Heart left ventricle (tissue), 16 donors: ENCODE results near the gene EXOC8. TPM values are rescaled to one million over a fixed set of nuclear protein-coding genes. Genes with fewer than 3 reads are reported as not detected.

Experiments
- ATAC-seq, 4 donors: fragments of 200-7000 bp; cut with Tn5 transposase; one replicate each; pipeline ENCODE4 v1.9.1; 2020 to 2022; ENCODE audit warnings: moderate library complexity in 4 of 4, mild to moderate bottlenecking in 3 of 4, moderate number of reproducible peaks in 1 of 4
- DNase-seq, 5 donors: peaks; one replicate each; pipeline ENCODE4 v3.0.0-alpha.2; 2020
- H3K27ac ChIP-seq, 12 donors: fragments of 200-600 bp; sonication (generic) in 4 of 12; one replicate each; pipeline versions ENCODE4 v1.5.0 to v1.8.0; 2016 to 2022; ENCODE audit warnings: mild to moderate bottlenecking in 2 of 12
- H3K27me3 ChIP-seq, 9 donors: fragments of 200-600 bp; sonication (generic) in 2 of 9; one replicate each; pipeline versions ENCODE4 v1.5.1 to v1.8.0; 2016 to 2022; ENCODE audit warnings: mild to moderate bottlenecking in 3 of 9
- H3K36me3 ChIP-seq, 9 donors: fragments of 200-600 bp; sonication (generic) in 2 of 9; one replicate each; pipeline versions ENCODE4 v1.5.0 to v1.8.0; 2018 to 2022; ENCODE audit warnings: mild to moderate bottlenecking in 2 of 9
- H3K4me1 ChIP-seq, 12 donors: fragments of 200-600 bp; sonication (generic) in 4 of 12; one replicate each; pipeline versions ENCODE4 v1.5.0 to v1.8.0; 2016 to 2022; ENCODE audit warnings: mild to moderate bottlenecking in 3 of 12
- H3K4me3 ChIP-seq, 12 donors: fragments of 200-600 bp; sonication (generic) in 4 of 12; one replicate each; pipeline versions ENCODE4 v1.5.0 to v1.8.0; 2017 to 2022; ENCODE audit warnings: mild to moderate bottlenecking in 9 of 12, moderate library complexity in 4 of 12
- H3K9me3 ChIP-seq, 12 donors: fragments of 200-600 bp; sonication (generic) in 4 of 12; one replicate each; pipeline versions ENCODE4 v1.5.0 to v1.8.0; 2016 to 2022; ENCODE audit warnings: mild to moderate bottlenecking in 1 of 12
- POLR2A ChIP-seq, 2 donors: fragments of 450-650 bp; IDR thresholded peaks; one replicate each; pipeline ENCODE4 v1.6.1; 2017; ENCODE audit warnings: antibody characterized with exemption in 2 of 2, mild to moderate bottlenecking in 2 of 2, moderate library complexity in 2 of 2
- WGBS, 4 donors: extraction: QIAGEN DNeasy Blood & Tissue Kit in 2 of 4; methylation state at CpG; one replicate each; pipeline versions ENCODE4 v1.1.5 to v1.1.7; 2013 to 2018; 5-methylcytosine and 5-hydroxymethylcytosine counted together
- intact Hi-C, 10 donors: fragments of 100-400 bp; cut with DNase I; formaldehyde crosslinking; loops; one replicate each; pipeline versions ENCODE4 v1.11.1 to v1.14.2; 2022
- polyA plus RNA-seq, 2 donors: library from polyadenylated mRNA; stranded (reverse); fragments of 200-250 nt; gene quantifications; one replicate each; pipeline ENCODE4 v1.2.3, GENCODE V29; 2013
- total RNA-seq, 9 donors: library from RNA; depleted of rRNA in 2 of 9; stranded (reverse); fragments of >200 nt in 2 of 9; fragmentation: NEBNext Ultra II Directional in 3 of 9; extraction: Animal tissue kit (Norgen Biotek cat#: 25700) in 3 of 9; gene quantifications; one replicate each; pipeline versions ENCODE4 v1.1.0 to v1.2.4, GENCODE V29; 2016 to 2023
- TF ChIP-seq, protein P1 (sequence below), 12 donors: fragments of 200-600 bp; sonication (generic) in 4 of 12; IDR thresholded peaks; one replicate each; pipeline versions ENCODE4 v1.5.0 to v1.8.0; 2018 to 2022; ENCODE audit warnings: antibody characterized with exemption in 12 of 12, mild to moderate bottlenecking in 5 of 12
- donor health status: ischemic (EF 13 %, LVEDD 7.1; RV severe dilation, severe dysfunction).
- donor health status: healthy with polysubstance abuse.
- donor health status: DM: no; HTN: yes; CAD: no.
- donor health status: DM: no; HTN: no; CAD: no.
- donor health status: ischemic (EF 25% LVEDD 6.9; RV normal size, moderate dysfunction).
- donor health status: ischemic (EF 25% LVEDD 5.7; RV mildly dilated, moderate dysfunction).
- donor health status: healthy.
- donor health status: DM: yes; HTN: yes; CAD: no.
- donor health status: ischemic (EF 35%, LVEDD 5.7; RV mildly dilated, moderate dysfunction).
- donor health status: nonischemic (EF 11% LVEDD 7.7; RV severe dilation, severe dysfunction).
- donor health status: DM: yes; HTN: yes; CAD: no.
- donor health status: PGD.
- donor health status: ischemic (EF 29% LVEDD 5.4; RV normal size, mild dysfunction).
- donor health status: nonischemic (EF 23%, LVEDD 6.1; RV moderate dilation, normal function).

EXOC8 gene
- total and polyA plus RNA-seq, 11 donors, result 3.7 to 14.8 (median 12.2) TPM

DNA sequence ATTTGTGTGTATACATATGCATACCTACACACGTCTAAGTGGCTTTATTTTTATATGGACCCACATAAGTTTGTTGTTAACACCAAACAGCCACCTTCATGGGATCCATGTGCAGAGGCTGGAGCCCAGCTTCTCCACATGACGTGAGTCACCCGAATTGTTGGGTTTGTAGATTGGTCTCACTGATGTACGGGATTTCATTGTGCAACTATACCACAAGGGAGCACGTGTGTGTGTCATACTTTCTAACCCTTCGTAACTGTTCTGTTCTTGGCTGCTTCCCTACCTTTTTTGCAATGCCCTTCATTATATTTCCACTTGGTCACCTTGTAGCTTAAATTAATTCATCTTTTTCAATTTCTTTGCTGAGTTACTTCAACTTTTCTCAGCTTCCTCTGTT is 21.5 kb upstream of the EXOC8 start:
- no peaks in the 10 kb centered on the region for H3K27me3 ChIP-seq
- 65 to 74% (median 67%) methylated on average over 6 of the region's 6 CpGs for WGBS, 4 donors
- intact Hi-C loops, result loop anchor here (1.0 to 10.0 kb wide), 11 partner anchors 58 to 243 kb away; partner anchors contain the start of genes EGLN1 (in 3 of the 10) and TSNAX (in 1 of the 10)
- no peak overlapping the region for H3K4me3 ChIP-seq
- TF ChIP-seq, protein P1, sequence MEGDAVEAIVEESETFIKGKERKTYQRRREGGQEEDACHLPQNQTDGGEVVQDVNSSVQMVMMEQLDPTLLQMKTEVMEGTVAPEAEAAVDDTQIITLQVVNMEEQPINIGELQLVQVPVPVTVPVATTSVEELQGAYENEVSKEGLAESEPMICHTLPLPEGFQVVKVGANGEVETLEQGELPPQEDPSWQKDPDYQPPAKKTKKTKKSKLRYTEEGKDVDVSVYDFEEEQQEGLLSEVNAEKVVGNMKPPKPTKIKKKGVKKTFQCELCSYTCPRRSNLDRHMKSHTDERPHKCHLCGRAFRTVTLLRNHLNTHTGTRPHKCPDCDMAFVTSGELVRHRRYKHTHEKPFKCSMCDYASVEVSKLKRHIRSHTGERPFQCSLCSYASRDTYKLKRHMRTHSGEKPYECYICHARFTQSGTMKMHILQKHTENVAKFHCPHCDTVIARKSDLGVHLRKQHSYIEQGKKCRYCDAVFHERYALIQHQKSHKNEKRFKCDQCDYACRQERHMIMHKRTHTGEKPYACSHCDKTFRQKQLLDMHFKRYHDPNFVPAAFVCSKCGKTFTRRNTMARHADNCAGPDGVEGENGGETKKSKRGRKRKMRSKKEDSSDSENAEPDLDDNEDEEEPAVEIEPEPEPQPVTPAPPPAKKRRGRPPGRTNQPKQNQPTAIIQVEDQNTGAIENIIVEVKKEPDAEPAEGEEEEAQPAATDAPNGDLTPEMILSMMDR (IDR thresholded peaks at IDR 0.05), result no peak
- no peak for TF ChIP-seq POLR2A (IDR thresholded peaks at IDR 0.05)
- no peak overlapping the region for H3K27ac ChIP-seq
- ATAC-seq, result peak in 2 of 4 donors; percentile 63 to 67
- H3K4me1 ChIP-seq, result peaks cover 0 to 25% (median 9%) of the 10 kb centered on the region in 12 donors
- peaks cover 0 to 41% (median 5%) of the 10 kb centered on the region in 9 donors for H3K36me3 ChIP-seq
- peak in 2 of 5 donors; percentile 30 to 51 for DNase-seq
- no peaks in the 10 kb centered on the region for H3K9me3 ChIP-seq

DNA sequence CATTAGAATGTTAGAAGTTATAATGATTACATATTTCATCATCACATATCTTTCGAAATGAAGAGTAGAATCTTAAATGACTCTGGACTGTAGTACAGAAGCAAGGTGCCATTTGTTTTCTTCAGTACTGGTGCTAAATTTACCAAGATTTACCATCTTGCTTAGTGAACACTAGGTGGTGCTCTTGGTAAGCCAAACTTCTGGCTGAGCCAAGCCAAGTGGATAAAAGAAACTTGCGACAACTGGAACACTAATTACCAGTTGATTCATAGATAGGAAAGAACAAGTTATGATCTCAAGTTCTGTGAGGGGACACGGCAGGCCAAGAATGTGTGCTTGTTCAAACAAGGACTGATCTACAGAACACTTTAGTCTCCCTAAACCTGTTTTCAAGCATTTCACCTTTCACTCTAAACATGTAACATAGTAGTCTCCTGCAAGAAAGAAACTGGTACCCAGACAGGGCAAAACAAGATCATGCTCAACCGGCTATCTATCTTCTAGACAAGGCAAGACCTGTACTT is 20.2 kb upstream of the EXOC8 start:
- H3K4me3 ChIP-seq, result no peak overlapping the region
- no peaks in the 10 kb centered on the region for H3K9me3 ChIP-seq
- DNase-seq (peak in 2 of 5 donors; percentile 35 to 43), ATAC-seq (peak; percentile 38 to 78 (median 71))
- WGBS, 4 donors, result 6 to 13% (median 8%) methylated on average over 4 of the region's 4 CpGs
- peak overlapping the region in 5 of 12 donors; percentile 20 to 66 (median 35) for H3K27ac ChIP-seq
- peaks cover 0 to 42% (median 9%) of the 10 kb centered on the region in 9 donors for H3K36me3 ChIP-seq
- intact Hi-C loops, result loop anchor here (1.0 to 10.0 kb wide), 12 partner anchors 59 to 244 kb away; partner anchors contain the start of genes EGLN1 (in 3 of the 10) and TSNAX (in 1 of the 10)
- no peaks in the 10 kb centered on the region for H3K27me3 ChIP-seq
- peaks cover 0 to 23% (median 9%) of the 10 kb centered on the region in 12 donors for H3K4me1 ChIP-seq
- no peak for TF ChIP-seq POLR2A (IDR thresholded peaks at IDR 0.05)
- TF ChIP-seq, protein P1 (IDR thresholded peaks at IDR 0.05), result peak; percentile 61 to 91 (median 82)

DNA sequence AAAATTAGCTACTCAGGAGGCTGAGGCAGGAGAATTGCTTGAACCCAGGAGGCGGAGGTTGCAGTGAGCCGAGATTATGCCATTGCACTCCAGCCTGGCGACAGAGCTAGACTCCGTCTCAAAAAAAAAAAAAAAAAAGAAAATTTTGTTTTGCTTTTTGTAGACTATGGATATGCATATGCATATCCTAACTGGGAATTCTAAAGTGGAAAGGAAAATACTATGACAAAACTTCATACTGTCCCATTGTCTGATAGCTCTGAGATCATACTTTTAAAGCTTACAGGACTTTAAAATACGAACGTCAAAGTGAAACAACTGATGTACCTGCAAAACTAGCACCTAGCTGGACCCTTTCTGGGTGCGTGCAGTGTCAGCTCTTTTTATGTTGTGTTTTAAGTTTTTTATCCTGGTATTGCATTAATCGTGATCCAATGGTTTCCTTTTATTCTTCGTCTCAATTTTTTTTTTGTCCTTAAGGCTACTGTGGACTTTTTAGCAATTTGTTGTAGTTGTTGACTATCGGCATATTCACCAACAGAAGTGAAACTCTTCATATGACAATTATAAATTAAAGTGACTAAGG is 19.6 kb upstream of the EXOC8 start:
- 76 to 79% (median 78%) methylated on average over 10 of the region's 10 CpGs for WGBS, 4 donors

More for the DNA sequence above, 19.6 kb upstream of the EXOC8 start:
- intact Hi-C loops, result loop anchor here in 7 of 10 donors (1.0 to 10.0 kb wide), 8 partner anchors 65 to 245 kb away; partner anchors contain the start of genes EGLN1 (in 2 of the 7) and TSNAX (in 1 of the 7)
- Histone ChIP-seq H3K27me3 (no peaks in the 10 kb centered on the region), H3K4me1 (peaks cover 0 to 18% (median 8%) of the 10 kb centered on the region in 12 donors), H3K9me3 (no peaks in the 10 kb centered on the region), H3K4me3 (no peak overlapping the region), H3K36me3 (peaks cover 0 to 45% (median 12%) of the 10 kb centered on the region in 9 donors), H3K27ac (peak overlapping the region in 2 of 12 donors; percentile 20 to 66)
- ATAC-seq (no peak), DNase-seq (no peak)
- TF ChIP-seq, protein P1 (IDR thresholded peaks at IDR 0.05), result no peak
- TF ChIP-seq POLR2A (IDR thresholded peaks at IDR 0.05), result no peak
